HG03442 (cell line): ENCODE data around the gene FCER2.
"Not testable (repeated sequence)": the region's sequence is repeated elsewhere in the genome, so short reads cannot be mapped to it uniquely, and the experiment has no call there.

Experiments
- ATAC-seq: cut with Tn5 transposase; IDR thresholded peaks from one replicate; pipeline ENCODE4 v1.9.1; 2021; ENCODE audit warnings: mild to moderate bottlenecking, moderate library complexity; ENCODE audit not compliant: unreplicated experiment

Gene FCER2

DNA sequence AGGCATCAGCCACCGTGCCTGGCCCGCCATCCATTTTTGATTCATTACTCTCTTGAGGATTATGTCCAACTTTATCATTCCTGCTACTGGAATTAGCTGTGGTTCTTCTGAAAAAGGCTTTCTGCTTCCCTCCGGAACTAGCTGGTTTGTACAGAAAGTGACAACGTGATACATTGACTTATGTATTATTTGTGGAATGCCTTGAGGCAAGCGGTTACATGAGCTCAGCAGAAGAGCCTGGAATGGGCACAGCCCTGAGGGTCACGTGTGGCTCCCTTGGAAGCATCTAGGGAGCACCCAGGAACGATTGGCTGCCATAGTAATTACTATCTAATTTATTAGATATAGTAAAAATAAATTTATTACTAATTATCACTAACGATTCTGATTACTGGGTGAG, 47.5 kb downstream of the FCER2 start:
- ATAC-seq = no peak

DNA sequence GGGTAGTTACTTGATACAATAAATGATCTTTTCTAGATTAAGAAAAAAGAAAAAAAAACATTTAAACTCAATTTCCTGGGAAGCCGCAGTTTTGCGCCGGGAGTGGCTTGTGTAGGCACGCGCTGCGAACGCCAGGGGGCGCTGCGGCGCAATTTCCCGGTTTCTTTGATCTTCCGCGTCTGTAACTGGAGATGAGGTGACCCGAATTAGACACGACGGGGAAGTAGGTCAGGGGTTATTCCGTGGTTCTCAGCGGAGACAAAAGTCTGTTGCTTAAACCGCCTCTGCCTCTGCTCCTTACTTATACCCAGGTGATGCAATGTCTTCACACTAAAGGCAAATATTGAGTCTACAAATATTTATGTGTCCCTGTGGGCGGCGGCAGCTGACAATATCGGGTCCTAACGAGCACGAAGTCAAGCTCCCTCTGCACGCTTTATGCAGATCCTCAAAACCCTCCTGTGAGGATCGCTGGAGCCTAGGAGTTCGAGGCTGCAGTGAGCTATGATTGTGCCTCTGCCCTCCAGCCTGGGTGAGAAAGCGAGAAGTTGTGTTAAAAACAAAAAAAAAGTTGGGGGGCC, 49.8 kb downstream of the FCER2 start:
- no peak for ATAC-seq

DNA sequence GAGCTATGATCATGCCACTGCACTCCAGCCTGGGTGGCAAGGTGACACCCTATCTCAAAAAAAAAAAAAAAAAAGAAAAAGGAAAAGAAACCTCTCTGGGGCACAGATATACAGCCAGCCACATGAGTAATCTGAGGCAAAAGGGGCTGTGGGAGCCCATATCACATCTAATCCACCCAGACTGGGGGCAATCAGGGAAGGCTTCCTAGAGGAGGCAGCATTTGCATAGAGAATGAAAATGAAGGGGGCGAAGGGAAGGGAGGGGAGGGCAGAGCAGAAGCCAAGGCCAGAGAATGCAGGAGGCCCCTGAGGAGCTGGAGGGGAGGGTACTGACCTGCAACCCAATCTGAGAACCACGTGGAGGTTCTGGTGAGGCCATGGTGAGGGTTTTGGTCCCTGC, 51.8 kb downstream of the FCER2 start:
- ATAC-seq = no peak

DNA sequence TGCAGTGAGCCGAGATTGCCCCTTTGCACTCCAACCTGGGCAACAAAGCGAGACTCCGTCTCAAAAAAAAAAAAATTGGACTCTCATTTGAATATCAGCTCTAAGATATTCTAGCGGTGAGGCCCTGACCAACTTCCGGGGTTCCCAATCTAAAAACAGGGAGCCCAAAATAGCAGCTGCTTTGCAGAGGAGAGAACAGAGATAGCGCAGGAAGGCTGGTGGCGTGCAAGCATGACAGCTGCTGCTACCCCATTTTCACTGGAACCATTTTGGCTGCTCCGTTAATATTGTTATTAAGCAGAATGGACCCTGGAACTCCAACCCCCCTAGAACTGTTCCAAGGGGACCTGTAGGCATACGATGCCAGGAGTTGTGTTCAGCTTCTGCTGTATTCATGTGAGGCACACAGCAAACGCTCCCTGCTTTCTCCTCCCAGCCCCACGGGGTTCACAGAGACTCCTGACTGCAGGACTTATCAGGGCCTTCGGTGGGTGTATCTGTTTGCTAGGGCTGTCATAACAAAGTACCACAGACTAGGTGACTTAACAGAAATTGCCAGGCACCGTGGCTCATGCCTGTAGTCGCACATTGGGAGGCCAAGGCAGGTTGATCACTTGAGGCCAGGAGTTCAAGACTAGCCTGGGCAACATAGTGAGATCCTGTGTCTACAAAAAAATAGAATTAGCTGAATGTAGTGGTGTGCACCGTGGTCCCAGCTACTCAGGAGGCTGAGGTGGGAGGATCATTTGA, 53.5 kb downstream of the FCER2 start:
- no peak for ATAC-seq

DNA sequence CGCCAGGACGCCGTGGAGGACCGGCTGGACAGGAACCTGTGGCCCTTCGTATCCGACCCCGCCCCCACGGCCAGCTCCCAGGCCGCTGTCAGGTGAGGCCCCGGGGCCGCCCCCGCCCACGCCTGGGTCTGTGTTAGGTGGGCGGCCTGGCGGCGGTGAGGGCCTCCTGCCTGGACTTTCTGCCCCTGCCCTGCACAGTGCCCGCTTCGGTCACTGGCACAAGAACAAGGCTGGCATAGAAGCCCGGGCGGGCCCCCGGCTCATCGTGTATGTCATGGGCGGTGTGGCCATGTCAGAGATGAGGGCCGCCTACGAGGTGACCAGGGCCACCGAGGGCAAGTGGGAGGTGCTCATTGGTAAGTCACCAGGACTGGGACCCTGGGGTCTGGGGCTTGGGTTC, 54.8 kb downstream of the FCER2 start:
- no peak for ATAC-seq

DNA sequence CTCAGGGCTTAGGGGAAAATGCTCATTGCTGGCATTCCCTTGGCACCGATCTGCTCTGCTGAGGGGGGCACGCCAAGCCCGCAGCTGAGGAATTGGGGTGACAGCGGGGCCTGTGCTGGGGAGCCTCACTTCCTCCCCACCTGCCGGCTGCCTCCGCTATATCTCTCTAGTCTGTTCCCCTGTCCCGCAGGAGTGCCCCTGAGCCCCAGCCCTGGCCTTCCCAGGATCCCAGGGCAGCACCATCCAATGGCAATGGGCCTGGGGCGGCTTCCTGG, 55.6 kb downstream of the FCER2 start:
- ATAC-seq = no peak

DNA sequence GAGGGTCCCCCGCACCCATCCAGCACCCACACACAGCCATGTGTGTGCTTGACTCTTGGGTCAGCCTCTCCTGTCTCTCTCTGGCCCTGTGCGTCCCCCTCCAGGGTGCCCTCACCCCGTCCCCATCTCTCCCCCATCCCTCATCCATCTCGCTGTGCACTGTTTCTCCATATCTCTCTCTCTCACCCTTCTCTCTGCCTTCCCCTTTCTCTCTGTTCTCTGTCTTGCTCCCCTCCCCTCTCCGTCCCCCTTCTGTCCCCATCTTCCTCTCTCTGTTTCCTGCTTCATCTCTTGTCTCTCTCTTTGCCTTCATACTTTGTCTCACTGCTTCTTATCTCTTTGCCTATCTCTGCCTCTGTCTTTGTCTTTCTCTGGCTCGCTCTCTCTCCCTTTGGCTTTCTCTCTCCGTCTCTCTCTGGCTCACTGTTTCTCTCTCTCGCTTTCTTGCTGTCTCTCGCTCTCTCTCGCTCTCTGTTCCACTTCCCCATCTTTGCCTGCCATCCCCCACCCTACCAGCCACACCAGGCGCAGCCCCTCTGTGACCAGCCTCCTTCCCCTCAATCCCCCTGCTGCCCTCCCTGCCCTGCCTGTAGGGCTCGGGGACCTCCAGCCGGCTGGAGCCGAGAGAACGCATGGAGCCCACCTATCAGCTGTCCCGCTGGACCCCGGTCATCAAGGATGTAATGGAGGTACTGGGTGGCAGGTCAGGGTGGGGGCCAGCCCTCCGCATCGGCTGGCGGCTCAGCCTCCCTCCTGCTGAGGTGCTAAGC, 56.1 kb downstream of the FCER2 start:
- ATAC-seq = no peak

DNA sequence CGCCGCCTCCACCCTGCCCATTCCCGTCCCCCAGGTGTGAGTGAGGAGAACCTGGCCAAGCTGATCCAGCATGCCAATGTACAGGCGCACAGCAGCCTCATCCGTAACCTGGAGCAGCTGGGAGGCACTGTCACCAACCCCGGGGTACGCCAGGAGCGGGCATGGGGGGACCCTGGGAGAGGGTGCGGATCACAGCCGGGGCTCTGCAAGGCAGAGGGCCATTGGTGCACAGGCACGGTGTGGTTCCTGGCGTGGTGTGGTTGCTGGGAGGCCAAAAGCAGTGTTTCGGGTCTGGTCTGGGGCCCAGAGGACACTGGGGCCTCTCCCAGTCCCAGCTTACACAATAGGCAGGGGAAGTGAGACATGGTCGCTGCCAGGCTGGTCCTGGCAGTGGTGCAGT, 56.8 kb downstream of the FCER2 start:
- no peak for ATAC-seq

DNA sequence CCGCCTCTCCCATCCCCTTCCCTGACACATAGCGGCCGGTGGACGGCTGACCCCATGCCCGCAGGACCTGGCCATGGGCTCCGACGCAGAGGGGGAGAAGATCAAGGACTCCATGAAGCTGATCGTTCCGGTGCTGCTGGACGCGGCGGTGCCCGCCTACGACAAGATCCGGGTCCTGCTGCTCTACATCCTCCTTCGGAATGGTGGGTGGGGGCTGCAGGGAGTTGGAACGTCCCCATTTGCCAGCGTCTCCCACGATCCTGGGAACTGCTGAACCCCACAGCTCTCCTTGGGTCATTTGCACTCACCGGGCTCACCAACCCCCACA, 57.4 kb downstream of the FCER2 start:
- no peak for ATAC-seq

DNA sequence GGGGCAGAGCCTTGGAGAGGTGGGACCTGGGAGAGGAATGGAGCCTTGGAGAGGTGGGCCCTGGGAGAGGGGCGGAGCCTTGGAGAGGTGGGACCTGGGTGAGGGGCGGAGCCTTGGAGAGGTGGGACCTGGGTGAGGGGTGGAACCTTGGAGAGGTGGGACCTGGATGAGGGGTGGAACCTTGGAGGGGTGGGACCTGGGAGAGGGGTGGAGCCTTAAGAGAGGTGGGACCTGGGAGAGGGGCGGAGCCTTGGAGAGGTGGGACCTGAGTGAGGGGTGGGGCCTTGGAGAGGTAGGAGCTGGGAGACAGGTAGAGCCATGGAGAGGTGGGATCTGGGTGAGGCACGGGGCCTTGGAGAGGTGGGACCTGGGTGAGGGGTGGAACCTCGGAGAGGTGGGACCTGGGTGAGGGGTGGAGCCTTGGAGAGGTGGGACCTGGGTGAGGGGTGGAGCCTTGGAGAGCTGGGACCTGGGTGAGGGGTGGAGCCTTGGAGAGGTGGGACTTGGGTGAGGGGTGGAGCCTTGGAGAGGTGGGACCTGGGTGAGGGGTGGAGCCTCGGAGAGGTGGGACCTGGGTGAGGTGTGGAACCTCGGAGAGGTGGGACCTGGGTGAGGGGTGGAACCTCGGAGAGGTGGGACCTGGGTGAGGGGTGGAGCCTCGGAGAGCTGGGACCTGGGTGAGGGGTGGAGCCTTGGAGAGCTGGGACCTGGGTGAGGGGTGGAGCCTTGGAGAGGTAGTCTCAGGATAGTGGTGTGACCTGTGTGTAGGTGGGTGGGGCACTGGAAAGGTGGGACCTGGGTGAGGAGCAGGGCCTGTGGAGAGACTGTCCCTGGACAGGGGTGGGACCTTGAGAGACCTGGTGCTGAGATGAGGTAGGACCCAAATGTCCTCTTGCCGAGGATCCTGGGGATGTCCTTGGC, 58.0 kb downstream of the FCER2 start:
- ATAC-seq = not testable (repeated sequence)

DNA sequence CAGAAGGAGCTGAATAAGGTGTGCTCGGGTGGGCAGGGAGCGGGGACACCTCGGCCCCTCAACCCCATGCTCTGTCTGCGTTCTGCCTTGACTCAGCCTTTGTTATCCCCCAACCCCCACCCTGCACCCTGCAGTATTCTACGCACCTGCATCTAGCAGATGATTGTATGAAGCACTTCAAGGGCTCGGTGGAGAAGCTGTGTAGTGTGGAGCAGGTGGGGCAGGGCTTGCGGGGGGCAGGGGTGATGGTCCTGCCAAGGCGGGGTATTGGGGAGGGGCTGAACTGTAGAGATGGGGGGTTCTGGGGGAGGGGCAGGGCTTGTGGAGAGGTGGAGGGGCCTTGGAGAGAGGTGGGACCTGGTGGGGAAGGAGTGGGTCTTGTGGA, 58.9 kb downstream of the FCER2 start:
- no peak for ATAC-seq

DNA sequence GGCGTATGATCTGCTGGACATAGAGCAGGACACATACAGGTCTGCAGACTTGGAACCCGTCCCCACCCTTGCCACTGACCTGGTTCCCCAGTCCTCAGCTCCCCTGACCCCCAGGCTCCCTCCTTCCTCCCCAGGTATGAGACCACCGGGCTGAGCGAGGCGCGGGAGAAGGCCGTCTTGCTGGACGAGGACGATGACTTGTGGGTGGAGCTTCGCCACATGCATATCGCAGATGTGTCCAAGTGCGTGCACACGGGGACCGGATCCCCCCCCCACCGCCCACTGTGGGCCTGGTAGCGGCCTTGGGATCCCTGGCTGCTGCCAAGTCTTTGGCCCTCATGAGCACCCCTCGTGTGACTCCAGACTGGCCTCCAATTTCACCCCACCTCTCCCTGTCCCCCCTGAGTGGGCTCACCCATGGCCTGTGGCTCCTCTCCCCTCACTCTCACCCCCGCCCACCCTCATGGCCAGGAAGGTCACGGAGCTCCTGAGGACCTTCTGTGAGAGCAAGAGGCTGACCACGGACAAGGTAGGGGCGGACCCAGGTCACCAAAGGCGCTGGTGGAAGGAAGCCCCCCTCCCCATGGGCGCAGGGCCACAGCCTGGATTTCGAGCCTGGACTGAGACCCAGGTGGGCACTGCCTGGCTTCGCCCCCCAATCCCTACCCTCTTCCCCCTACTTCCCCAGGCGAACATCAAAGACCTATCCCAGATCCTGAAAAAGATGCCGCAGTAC, 59.5 kb downstream of the FCER2 start:
- no peak for ATAC-seq

DNA sequence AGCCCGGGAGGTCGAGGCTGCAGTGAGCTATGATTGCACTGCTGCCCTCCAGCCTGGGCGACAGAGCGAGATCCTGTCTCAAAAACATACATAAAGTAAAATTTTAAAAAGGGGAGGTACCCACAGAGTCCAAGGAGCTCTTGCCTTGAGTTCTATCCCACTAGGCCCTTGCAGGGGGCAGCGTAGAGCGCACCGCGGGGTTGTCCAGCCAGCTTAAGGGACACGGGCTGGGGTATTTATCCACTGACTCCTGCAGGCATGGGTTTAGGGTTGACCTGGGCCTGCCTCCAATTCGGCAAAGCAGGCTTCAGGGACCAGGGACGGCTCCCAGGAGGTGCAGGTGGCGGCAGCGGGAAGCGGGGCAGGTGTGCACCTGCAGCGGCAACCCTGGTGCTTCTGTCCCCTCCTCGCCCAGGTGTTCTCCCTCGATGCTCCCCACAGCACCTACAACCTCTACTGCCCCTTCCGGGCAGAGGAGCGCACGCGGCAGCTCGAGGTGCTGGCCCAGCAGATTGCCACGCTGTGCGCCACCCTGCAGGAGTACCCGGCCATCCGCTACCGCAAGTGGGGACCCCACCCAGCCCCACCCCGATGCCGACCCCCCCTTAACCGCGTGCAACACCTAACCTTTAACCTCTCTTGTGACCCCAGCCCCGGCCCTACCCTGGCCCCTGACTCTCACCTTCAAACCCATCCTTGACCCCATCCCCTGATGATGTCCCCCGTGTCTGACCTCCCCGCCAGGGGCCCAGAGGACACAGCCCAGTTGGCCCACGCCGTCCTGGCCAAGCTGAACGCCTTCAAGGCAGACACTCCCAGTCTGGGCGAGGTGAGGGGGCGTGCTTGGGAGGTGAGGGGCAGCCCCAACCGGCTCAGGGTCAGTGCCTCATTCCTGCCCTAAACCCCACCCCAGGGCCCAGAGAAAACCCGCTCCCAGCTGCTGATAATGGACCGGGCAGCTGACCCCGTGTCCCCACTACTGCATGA, 60.3 kb downstream of the FCER2 start:
- ATAC-seq = no peak

DNA sequence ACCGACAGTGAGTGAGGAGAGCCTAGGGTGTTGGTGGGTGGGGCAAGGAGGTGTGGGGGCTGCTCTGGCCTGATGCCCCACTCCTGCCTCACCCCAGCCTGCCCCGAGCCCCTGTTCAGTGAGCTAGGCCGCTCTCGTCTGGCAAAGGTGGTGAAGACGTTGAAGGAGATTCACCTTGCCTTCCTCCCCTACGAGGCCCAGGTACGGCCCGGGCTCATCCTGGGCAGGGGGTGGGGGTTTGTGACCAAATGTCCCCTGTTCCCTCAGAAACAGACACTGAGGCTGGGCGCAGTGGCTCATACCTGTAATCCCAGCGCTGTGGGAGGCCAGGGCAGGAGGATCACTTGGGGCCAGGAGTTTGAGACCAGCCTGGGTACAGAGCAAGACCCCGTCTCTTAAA, 61.1 kb downstream of the FCER2 start:
- no peak for ATAC-seq

DNA sequence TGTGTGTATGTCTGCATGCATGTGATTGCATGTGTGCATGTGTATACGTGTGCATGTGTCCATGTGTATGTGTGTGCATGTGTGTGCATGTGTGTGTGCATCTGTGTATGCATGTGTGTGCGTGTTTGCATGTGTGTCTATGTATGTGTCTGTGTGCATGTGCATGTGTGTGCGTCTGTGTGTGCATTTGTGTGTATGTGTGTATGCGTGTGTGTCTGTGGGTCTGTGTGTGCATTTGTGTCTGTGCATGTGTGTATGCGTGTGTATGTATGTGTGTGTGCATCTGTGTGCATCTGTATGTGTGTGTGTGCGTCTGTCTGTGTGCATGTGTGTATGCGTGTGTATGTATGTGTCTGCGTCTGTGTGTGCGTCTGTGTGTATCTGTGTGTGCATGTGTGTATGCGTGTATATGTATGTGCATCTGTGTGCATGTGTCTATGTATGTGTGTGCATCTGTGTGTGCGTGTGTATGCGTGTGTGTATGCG, 62.0 kb downstream of the FCER2 start:
- ATAC-seq = no peak

DNA sequence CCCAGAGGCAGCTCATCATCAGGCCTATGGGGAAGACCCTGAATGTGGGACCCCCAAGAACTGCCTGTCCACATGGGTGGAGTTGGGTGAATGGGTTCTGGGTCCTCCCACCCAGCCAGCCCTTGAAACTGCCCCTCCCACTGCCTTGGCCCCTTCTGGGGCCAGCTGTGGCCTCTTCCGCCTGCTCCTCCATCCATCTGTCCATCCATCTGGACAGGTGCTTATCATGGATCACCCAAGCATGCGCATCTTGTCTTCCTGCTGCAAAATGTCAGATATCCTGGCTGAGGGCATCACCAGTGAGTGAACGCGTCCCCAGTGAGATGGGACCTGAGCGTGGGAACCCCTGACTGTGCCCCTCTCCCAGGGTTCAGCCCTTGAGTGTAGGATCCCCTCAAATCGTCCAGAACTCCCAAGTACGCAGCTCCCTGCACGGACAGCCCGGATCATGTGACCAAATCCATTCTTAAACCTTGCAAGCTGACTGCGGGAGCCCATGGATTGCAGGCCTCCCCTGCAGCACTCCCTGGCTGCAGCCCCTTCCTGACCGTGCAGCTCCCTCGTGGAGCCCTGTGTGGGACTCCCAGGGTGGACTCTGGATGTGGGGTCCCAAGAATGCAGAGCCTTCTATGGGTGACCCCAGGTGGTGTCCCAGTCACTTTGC, 63.0 kb downstream of the FCER2 start:
- no peak for ATAC-seq
